HCT116 (cell line): ENCODE data around the gene ATP12A. TPM values are rescaled to one million over a fixed set of nuclear protein-coding genes. Genes with fewer than 3 reads are reported as not detected.

Experiments
- ATAC-seq: fragments of 200-7000 bp; cut with Tn5 transposase; 2 replicates; pipeline ENCODE4 v1.9.1; 2020; ENCODE audit warnings: mild to moderate bottlenecking, moderate library complexity
- BruUV-seq: library from RNA; stranded (reverse); fragments of 400-500 nt; replicated peaks from 2 replicates; lab custom pipeline; 2021; lab: Mats Ljungman, UMichigan
- CTCF ChIA-PET: fragments of 300-600 bp; sonication (Branson Sonifier 250); formaldehyde crosslinking; loops from one replicate; lab custom pipeline; 2021; ENCODE audit warnings: antibody characterized with exemption; lab: Charles Lee
- POLR2A ChIA-PET: fragments of 300-600, 350-600 bp; sonication (Branson Sonifier 250); formaldehyde crosslinking; loops from one replicate; lab custom pipeline; 2021; ENCODE audit warnings: antibody characterized with exemption; lab: Charles Lee
- RAD21 ChIA-PET, 2 experiments: fragments of 300-600 bp; sonication (Branson Sonifier 250); formaldehyde crosslinking; loops; one replicate each; lab custom pipeline; 2023; ENCODE audit warnings: low total read pairs in 2 of 2; ENCODE audit not compliant: uncharacterized antibody in 2 of 2, unreplicated experiment in 2 of 2, low non-redundant PET in 1 of 2; lab: Charles Lee
- DNase-seq: peaks from one replicate; pipeline ENCODE4 v3.0.0-alpha.2; 2010; ENCODE audit warnings: low read depth, low spot score
- H2AFZ ChIP-seq: fragments of 200-600 bp; shearing (Covaris generic), sonication (generic); 2 replicates; pipeline ENCODE4 v1.6.1; 2017; ENCODE audit warnings: low read depth, mixed run types, mixed read lengths, antibody characterized with exemption, low read length; ENCODE audit not compliant: poor library complexity, severe bottlenecking
- H3K27ac ChIP-seq: 2 replicates; pipeline ENCODE4 v1.5.1; 2012; ENCODE audit warnings: low read depth, low read length
- H3K27me3 ChIP-seq: fragments of 200-600 bp; sonication (generic); 2 replicates; pipeline ENCODE4 v1.6.1; 2016; ENCODE audit warnings: mixed run types, low read length, mixed read lengths; ENCODE audit not compliant: insufficient read depth
- H3K36me3 ChIP-seq, 2 experiments: fragments of 200-500 bp in 1 of 2; fragments of 200-600 bp in 1 of 2; sonication (Bioruptor generic) in 1 of 2; sonication (generic) in 1 of 2; 2 replicates each; pipeline versions ENCODE4 v1.5.1 to v1.6.1; 2014 to 2016; ENCODE audit warnings: low read length in 2 of 2, inconsistent platforms in 1 of 2, mixed read lengths in 1 of 2, mixed run types in 1 of 2; ENCODE audit not compliant: insufficient read depth in 2 of 2, control insufficient read depth in 1 of 2
- H3K4me1 ChIP-seq, 2 experiments: fragments of 200-600 bp in 1 of 2; sonication (generic) in 1 of 2; 2 replicates each; pipeline versions ENCODE4 v1.5.1 to v1.6.1; 2012 to 2017; ENCODE audit warnings: low read length in 2 of 2, inconsistent platforms in 1 of 2, mild to moderate bottlenecking in 1 of 2, mixed read lengths in 1 of 2, mixed run types in 1 of 2, moderate library complexity in 1 of 2; ENCODE audit not compliant: insufficient read depth in 2 of 2, control insufficient read depth in 1 of 2
- H3K4me2 ChIP-seq: fragments of 200-600 bp; sonication (generic); 2 replicates; pipeline ENCODE4 v1.6.1; 2017; ENCODE audit warnings: mixed run types, low read length, mixed read lengths
- H3K4me3 ChIP-seq, 2 experiments: fragments of 200-600 bp in 1 of 2; sonication (generic) in 1 of 2; replicated peaks in 1 of 2; 2 replicates each; pipeline ENCODE4 v1.5.1; 2011 to 2016; ENCODE audit warnings: low read length in 2 of 2, control low read depth in 1 of 2, low read depth in 1 of 2, mild to moderate bottlenecking in 1 of 2, mixed read lengths in 1 of 2, mixed run types in 1 of 2
- H3K79me2 ChIP-seq: fragments of 200-600 bp; sonication (generic); 2 replicates; pipeline ENCODE4 v1.6.1; 2017; ENCODE audit warnings: mild to moderate bottlenecking, mixed run types, low read length, moderate library complexity, mixed read lengths; ENCODE audit not compliant: insufficient read depth
- H3K9ac ChIP-seq: fragments of 200-600 bp; sonication (generic); 2 replicates; pipeline ENCODE4 v1.6.1; 2016; ENCODE audit warnings: low read length, mixed read lengths
- H3K9me2 ChIP-seq: fragments of 200-600 bp; sonication (generic), shearing (Covaris generic); 2 replicates; pipeline ENCODE4 v1.6.1; 2017; ENCODE audit warnings: mixed run types, mild to moderate bottlenecking, moderate library complexity; ENCODE audit not compliant: insufficient read depth
- H3K9me3 ChIP-seq, 2 experiments: fragments of 200-500 bp in 1 of 2; fragments of 200-600 bp in 1 of 2; sonication (Bioruptor generic) in 1 of 2; sonication (generic) in 1 of 2; 2 replicates each; pipeline ENCODE4 v1.6.1; 2014 to 2017; ENCODE audit warnings: low read length in 2 of 2, mixed read lengths in 2 of 2, inconsistent platforms in 1 of 2, low read depth in 1 of 2, mild to moderate bottlenecking in 1 of 2, mixed run types in 1 of 2, moderate library complexity in 1 of 2; ENCODE audit not compliant: control insufficient read depth in 1 of 2, insufficient read depth in 1 of 2
- H4K20me1 ChIP-seq: fragments of 200-600 bp; sonication (generic), shearing (Covaris generic); 2 replicates; pipeline ENCODE4 v1.6.1; 2017; ENCODE audit warnings: mixed run types, mild to moderate bottlenecking, moderate library complexity; ENCODE audit not compliant: insufficient read depth
- CBX3 ChIP-seq: IDR thresholded peaks from 2 replicates; pipeline ENCODE4 v1.6.1; 2012; ENCODE audit warnings: low read depth
- ELF1 ChIP-seq: IDR thresholded peaks from 2 replicates; pipeline ENCODE4 v1.6.1; 2012; ENCODE audit warnings: low read depth, borderline replicate concordance
- EZH2 ChIP-seq: fragments of 200-600 bp; sonication (generic); IDR thresholded peaks from 2 replicates; pipeline ENCODE4 v1.6.1; 2017; ENCODE audit warnings: antibody characterized with exemption, mixed run types
- JUND ChIP-seq: IDR thresholded peaks from 2 replicates; pipeline ENCODE4 v1.6.1; 2012
- RAD21 ChIP-seq: IDR thresholded peaks from 2 replicates; pipeline ENCODE4 v1.6.1; 2012; ENCODE audit warnings: low read depth, mild to moderate bottlenecking
- REST ChIP-seq: IDR thresholded peaks from 2 replicates; pipeline ENCODE4 v1.6.1; 2012; ENCODE audit warnings: low read depth
- SIN3A ChIP-seq: IDR thresholded peaks from 2 replicates; pipeline ENCODE4 v1.6.1; 2012; ENCODE audit warnings: low read depth
- SRF ChIP-seq: IDR thresholded peaks from 2 replicates; pipeline ENCODE4 v1.6.1; 2012; ENCODE audit warnings: low read depth
- TCF7L2 ChIP-seq: IDR thresholded peaks from 2 replicates; pipeline ENCODE4 v1.7.0; 2011; ENCODE audit warnings: borderline replicate concordance, inconsistent platforms; ENCODE audit not compliant: insufficient read depth, insufficient read length; ENCODE audit errors: extremely low read depth
- YY1 ChIP-seq: IDR thresholded peaks from 2 replicates; pipeline ENCODE4 v1.6.1; 2011; ENCODE audit warnings: low read length, low read depth, moderate library complexity, mild to moderate bottlenecking; ENCODE audit not compliant: insufficient replicate concordance; ENCODE audit errors: extremely low read depth
- ZFX ChIP-seq: fragments of 450-650 bp; IDR thresholded peaks from 2 replicates; pipeline ENCODE4 v1.6.1; 2017
- intact Hi-C: fragments of 100-400 bp; cut with micrococcal nuclease; formaldehyde crosslinking; loops from 2 replicates; pipeline ENCODE4 v1.10.0; 2022
- total RNA-seq: library from RNA; stranded (reverse); gene quantifications from one replicate; pipeline ENCODE4 v1.2.1, GENCODE V29; 2021; ENCODE audit not compliant: unreplicated experiment

ATP12A gene
- total RNA-seq, 1 experiment from 2014 or later: 0.30 TPM

DNA sequence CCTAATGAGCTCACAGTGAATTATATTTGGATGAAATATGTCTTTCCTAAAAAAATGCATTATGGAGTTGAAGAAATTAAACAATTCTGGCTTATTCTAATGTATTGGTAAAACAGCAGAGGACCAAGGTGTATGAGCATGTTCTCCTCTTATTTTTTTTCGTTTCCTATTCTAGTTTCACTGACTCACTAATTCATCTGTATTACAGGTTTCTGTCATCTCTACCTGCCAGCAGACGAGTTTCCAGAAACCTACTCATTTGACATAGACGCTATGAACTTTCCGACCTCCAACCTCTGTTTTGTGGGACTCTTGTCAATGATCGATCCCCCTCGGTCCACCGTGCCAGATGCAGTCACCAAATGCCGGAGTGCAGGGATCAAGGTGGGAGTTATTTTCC, 20.3 kb downstream of the ATP12A start (continued):
- TF ChIP-seq YY1: no peak
- no peak for TF ChIP-seq REST
- no peak for TF ChIP-seq ELF1
- TF ChIP-seq SRF: no peak
- TF ChIP-seq SIN3A: no peak
- TF ChIP-seq TCF7L2: no peak
- no peak for TF ChIP-seq EZH2

DNA sequence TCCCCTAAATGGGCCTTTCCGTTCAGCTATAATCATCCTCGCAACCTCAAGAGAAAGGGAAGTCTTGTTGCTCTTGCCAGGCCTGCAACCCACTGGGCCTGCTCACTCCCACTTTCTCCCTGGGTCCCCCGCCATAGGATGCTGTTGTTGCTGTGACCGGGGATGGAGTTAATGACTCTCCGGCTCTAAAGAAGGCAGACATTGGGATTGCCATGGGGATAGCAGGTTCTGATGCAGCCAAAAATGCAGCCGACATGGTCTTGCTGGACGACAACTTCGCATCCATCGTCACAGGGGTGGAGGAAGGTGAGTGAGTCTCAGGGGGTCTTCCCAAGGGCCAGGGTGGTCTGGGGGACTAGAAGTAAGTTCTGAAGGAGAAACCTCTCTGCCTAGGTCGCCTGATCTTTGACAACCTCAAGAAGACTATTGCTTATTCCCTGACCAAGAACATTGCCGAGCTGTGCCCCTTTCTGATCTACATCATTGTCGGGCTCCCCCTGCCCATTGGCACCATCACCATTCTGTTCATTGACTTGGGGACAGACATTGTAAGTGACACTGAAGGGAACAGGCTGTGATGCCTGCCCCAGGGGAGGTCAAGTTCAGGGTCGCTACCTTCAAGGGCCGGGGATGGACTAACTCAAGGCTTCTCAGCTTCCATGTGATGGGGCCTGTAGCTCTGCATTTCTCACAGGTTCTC, 26.8 kb downstream of the ATP12A start:
- H3K36me3 ChIP-seq: no peaks in the 10 kb centered on the region
- TF ChIP-seq YY1: no peak
- no peak for TF ChIP-seq TCF7L2
- no peak for TF ChIP-seq RAD21
- TF ChIP-seq ZFX: no peak
- no peak for TF ChIP-seq SIN3A
- no peak for TF ChIP-seq JUND
- TF ChIP-seq CBX3: no peak
- TF ChIP-seq, all 23 proteins: peak for 0
- Histone ChIP-seq H3K27ac (no peak overlapping the region), H3K4me2 (no peak overlapping the region), H3K9me2 (no peaks in the 10 kb centered on the region), H3K79me2 (no peaks in the 10 kb centered on the region), H4K20me1 (no peaks in the 10 kb centered on the region), H3K4me3 (no peak overlapping the region), H3K9me3 (no peaks in the 10 kb centered on the region), H3K27me3 (0 out of 2 replicates have a peak, but pooled peaks cover 7% of the 10 kb centered on the region), H3K4me1 (no peaks in the 10 kb centered on the region), H2AFZ (no peak overlapping the region), H3K9ac (no peak overlapping the region)
- intact Hi-C loops: no loop called here
- CTCF ChIA-PET: interaction anchor here (1.1 kb wide), 1 partner anchor 13 kb away, joined by 3 read pairs; no protein-coding TSS in a partner anchor
- ATAC-seq (no peak), DNase-seq (no peak)
- RAD21 ChIA-PET: no interaction called here
- no TSS peak for BruUV-seq
- POLR2A ChIA-PET: no interaction called here
